Measurements from ENCODE around the gene CABLES2.

The CABLES2 gene

GRCh38 chr20:62424249-62425107 lies 17.4 kb upstream of the CABLES2 start:
- no peaks in the 10 kb centered on the region for H3K4me1 ChIP-seq (ENCODE audit: insufficient read depth, low read length)
- no peaks in the 10 kb centered on the region for H3K9me3 ChIP-seq (ENCODE audit: low read length)
- no peaks in the 10 kb centered on the region for H3K36me3 ChIP-seq (ENCODE audit: insufficient read depth, low read length)
- no peak overlapping the region for H3K27ac ChIP-seq (ENCODE audit: low read depth, low read length)
- H3K4me3 ChIP-seq (ENCODE audit: low read depth in 1 of 2, low read length in 2 of 2), result no peak overlapping the region
- no peak overlapping the region for H3K9ac ChIP-seq (ENCODE audit: low read length)
- peaks cover 0 to 15% of the 10 kb centered on the region in 2 donors for H3K27me3 ChIP-seq (ENCODE audit: control insufficient read depth in 1 of 2, insufficient read depth in 2 of 2, low read length in 2 of 2)

GRCh38 chr20:62423326-62423706 lies 16.2 kb upstream of the CABLES2 start:
- H3K27ac ChIP-seq (ENCODE audit: low read depth, low read length), result no peak overlapping the region
- no peaks in the 10 kb centered on the region for H3K9me3 ChIP-seq (ENCODE audit: low read length)
- H3K4me1 ChIP-seq (ENCODE audit: insufficient read depth, low read length), result no peaks in the 10 kb centered on the region
- no peaks in the 10 kb centered on the region for H3K36me3 ChIP-seq (ENCODE audit: insufficient read depth, low read length)
- no peak overlapping the region for H3K9ac ChIP-seq (ENCODE audit: low read length)
- peaks cover 0 to 22% of the 10 kb centered on the region in 2 donors for H3K27me3 ChIP-seq (ENCODE audit: control insufficient read depth in 1 of 2, insufficient read depth in 2 of 2, low read length in 2 of 2)
- H3K4me3 ChIP-seq (ENCODE audit: low read depth in 1 of 2, low read length in 2 of 2), result no peak overlapping the region

GRCh38 chr20:62422636-62423325 lies 15.7 kb upstream of the CABLES2 start:
- Histone ChIP-seq H3K36me3 (ENCODE audit: insufficient read depth, low read length) (no peaks in the 10 kb centered on the region), H3K4me1 (ENCODE audit: insufficient read depth, low read length) (no peaks in the 10 kb centered on the region), H3K4me3 (ENCODE audit: low read depth in 1 of 2, low read length in 2 of 2) (no peak overlapping the region), H3K27me3 (ENCODE audit: control insufficient read depth in 1 of 2, insufficient read depth in 2 of 2, low read length in 2 of 2) (peaks cover 0 to 24% of the 10 kb centered on the region in 2 donors), H3K27ac (ENCODE audit: low read depth, low read length) (no peak overlapping the region), H3K9me3 (ENCODE audit: low read length) (no peaks in the 10 kb centered on the region), H3K9ac (ENCODE audit: low read length) (no peak overlapping the region)

- H3K27me3 ChIP-seq (ENCODE audit: control insufficient read depth in 1 of 2, insufficient read depth in 2 of 2, low read length in 2 of 2), result peaks cover 0 to 27% of the 10 kb centered on the region in 2 donors
- H3K36me3 ChIP-seq (ENCODE audit: insufficient read depth, low read length), result no peaks in the 10 kb centered on the region
- H3K27ac ChIP-seq (ENCODE audit: low read depth, low read length), result no peak overlapping the region
- no peak overlapping the region for H3K4me3 ChIP-seq (ENCODE audit: low read depth in 1 of 2, low read length in 2 of 2)
- no peaks in the 10 kb centered on the region for H3K4me1 ChIP-seq (ENCODE audit: insufficient read depth, low read length)
- H3K9ac ChIP-seq (ENCODE audit: low read length), result no peak overlapping the region
- no peaks in the 10 kb centered on the region for H3K9me3 ChIP-seq (ENCODE audit: low read length)
Observed at GRCh38 chr20:62421716-62421990, 14.6 kb upstream of the CABLES2 start.

- H3K27ac ChIP-seq (ENCODE audit: low read depth, low read length), result no peak overlapping the region
- H3K9ac ChIP-seq (ENCODE audit: low read length), result no peak overlapping the region
- peaks cover 0 to 27% of the 10 kb centered on the region in 2 donors for H3K27me3 ChIP-seq (ENCODE audit: control insufficient read depth in 1 of 2, insufficient read depth in 2 of 2, low read length in 2 of 2)
- no peaks in the 10 kb centered on the region for H3K9me3 ChIP-seq (ENCODE audit: low read length)
- no peak overlapping the region for H3K4me3 ChIP-seq (ENCODE audit: low read depth in 1 of 2, low read length in 2 of 2)
- no peaks in the 10 kb centered on the region for H3K36me3 ChIP-seq (ENCODE audit: insufficient read depth, low read length)
- no peaks in the 10 kb centered on the region for H3K4me1 ChIP-seq (ENCODE audit: insufficient read depth, low read length)
Observed at GRCh38 chr20:62420846-62421715, 14.0 kb upstream of the CABLES2 start.

- Histone ChIP-seq H3K27ac (ENCODE audit: low read depth, low read length) (no peak overlapping the region), H3K27me3 (ENCODE audit: control insufficient read depth in 1 of 2, insufficient read depth in 2 of 2, low read length in 2 of 2) (peaks cover 0 to 25% of the 10 kb centered on the region in 2 donors), H3K36me3 (ENCODE audit: insufficient read depth, low read length) (no peaks in the 10 kb centered on the region), H3K4me1 (ENCODE audit: insufficient read depth, low read length) (no peaks in the 10 kb centered on the region), H3K9ac (ENCODE audit: low read length) (no peak overlapping the region), H3K9me3 (ENCODE audit: low read length) (no peaks in the 10 kb centered on the region), H3K4me3 (ENCODE audit: low read depth in 1 of 2, low read length in 2 of 2) (no peak overlapping the region)
Observed at GRCh38 chr20:62419759-62420158, 12.7 kb upstream of the CABLES2 start.

- no peaks in the 10 kb centered on the region for H3K36me3 ChIP-seq (ENCODE audit: insufficient read depth, low read length)
- H3K27me3 ChIP-seq (ENCODE audit: control insufficient read depth in 1 of 2, insufficient read depth in 2 of 2, low read length in 2 of 2), result peaks cover 0 to 22% of the 10 kb centered on the region in 2 donors
- H3K4me1 ChIP-seq (ENCODE audit: insufficient read depth, low read length), result no peaks in the 10 kb centered on the region
- no peaks in the 10 kb centered on the region for H3K9me3 ChIP-seq (ENCODE audit: low read length)
- no peak overlapping the region for H3K27ac ChIP-seq (ENCODE audit: low read depth, low read length)
- no peak overlapping the region for H3K4me3 ChIP-seq (ENCODE audit: low read depth in 1 of 2, low read length in 2 of 2)
- H3K9ac ChIP-seq (ENCODE audit: low read length), result no peak overlapping the region
Observed at GRCh38 chr20:62418709-62419487, 11.8 kb upstream of the CABLES2 start.

- Histone ChIP-seq H3K27ac (ENCODE audit: low read depth, low read length) (no peak overlapping the region), H3K27me3 (ENCODE audit: control insufficient read depth in 1 of 2, insufficient read depth in 2 of 2, low read length in 2 of 2) (peaks cover 0 to 15% of the 10 kb centered on the region in 2 donors), H3K4me3 (ENCODE audit: low read depth in 1 of 2, low read length in 2 of 2) (no peak overlapping the region), H3K4me1 (ENCODE audit: insufficient read depth, low read length) (no peaks in the 10 kb centered on the region), H3K9ac (ENCODE audit: low read length) (no peak overlapping the region), H3K9me3 (ENCODE audit: low read length) (no peaks in the 10 kb centered on the region), H3K36me3 (ENCODE audit: insufficient read depth, low read length) (no peaks in the 10 kb centered on the region)
Observed at GRCh38 chr20:62417981-62418708, 11.1 kb upstream of the CABLES2 start.

- Histone ChIP-seq H3K36me3 (ENCODE audit: insufficient read depth, low read length) (no peaks in the 10 kb centered on the region), H3K9ac (ENCODE audit: low read length) (no peak overlapping the region), H3K4me3 (ENCODE audit: low read depth in 1 of 2, low read length in 2 of 2) (no peak overlapping the region), H3K27ac (ENCODE audit: low read depth, low read length) (no peak overlapping the region), H3K9me3 (ENCODE audit: low read length) (no peaks in the 10 kb centered on the region), H3K27me3 (ENCODE audit: control insufficient read depth in 1 of 2, insufficient read depth in 2 of 2, low read length in 2 of 2) (peaks cover 0 to 12% of the 10 kb centered on the region in 2 donors), H3K4me1 (ENCODE audit: insufficient read depth, low read length) (no peaks in the 10 kb centered on the region)
Observed at GRCh38 chr20:62416651-62417637, 9.9 kb upstream of the CABLES2 start.
